LNCaP clone FGC (cell line): Measurements from ENCODE around the gene PNPLA5.

Experiments used
- DNase-seq: peaks from one replicate; pipeline ENCODE4 v3.0.0-alpha.2; 2011; ENCODE audit warnings: low read depth
- H3K4me3 ChIP-seq: 2 replicates; pipeline ENCODE4 v1.5.1; 2011; ENCODE audit warnings: mild to moderate bottlenecking, low read depth, low read length, control low read depth
- TF ChIP-seq, protein P1 (sequence below): IDR thresholded peaks from 2 replicates; pipeline ENCODE4 v1.5.1; 2012; ENCODE audit warnings: mild to moderate bottlenecking; ENCODE audit not compliant: control insufficient read depth, insufficient read depth; ENCODE audit errors: extremely low read depth

PNPLA5 gene

DNA sequence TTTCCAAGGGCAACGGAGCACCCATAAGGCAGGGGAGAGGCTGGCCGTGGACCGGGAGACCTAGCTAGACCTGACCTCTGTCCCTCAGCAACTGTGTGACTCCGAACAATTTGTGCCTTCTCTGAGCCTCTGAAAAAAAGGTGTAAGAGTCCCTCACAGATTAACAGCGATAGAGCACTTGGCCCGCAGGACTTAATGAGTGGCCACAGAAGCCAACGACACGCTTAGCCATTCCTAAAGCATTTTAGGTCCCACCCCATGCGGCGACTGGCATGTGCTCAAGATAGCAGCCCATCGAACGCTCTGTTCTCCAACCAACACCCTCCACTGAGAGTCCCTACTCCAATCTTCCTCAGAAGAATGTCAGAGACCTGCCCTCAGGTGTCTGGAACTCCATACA is 31.0 kb downstream of the PNPLA5 start:
- DNase-seq, result no peak
- H3K4me3 ChIP-seq, result no peak overlapping the region

DNA sequence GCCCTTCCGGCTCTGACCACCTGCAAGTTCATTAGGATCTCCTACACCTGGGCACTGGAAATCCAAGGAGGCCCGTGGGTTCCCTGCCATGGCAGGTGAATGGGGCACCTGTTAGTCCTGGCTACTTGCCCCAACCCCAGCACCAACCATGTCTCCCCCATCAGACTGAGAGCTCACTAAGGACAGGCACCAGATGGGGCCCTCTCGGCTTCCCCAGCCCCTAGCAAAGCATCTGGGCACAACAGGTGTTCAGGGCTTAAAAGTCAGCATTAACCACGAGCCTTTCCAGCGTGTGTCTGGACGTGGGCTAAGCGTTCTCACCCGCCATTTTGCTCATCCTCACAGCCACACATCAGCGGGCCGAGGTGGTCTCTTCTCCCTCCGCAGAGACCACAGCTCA is 31.7 kb downstream of the PNPLA5 start:
- TF ChIP-seq, protein P1, sequence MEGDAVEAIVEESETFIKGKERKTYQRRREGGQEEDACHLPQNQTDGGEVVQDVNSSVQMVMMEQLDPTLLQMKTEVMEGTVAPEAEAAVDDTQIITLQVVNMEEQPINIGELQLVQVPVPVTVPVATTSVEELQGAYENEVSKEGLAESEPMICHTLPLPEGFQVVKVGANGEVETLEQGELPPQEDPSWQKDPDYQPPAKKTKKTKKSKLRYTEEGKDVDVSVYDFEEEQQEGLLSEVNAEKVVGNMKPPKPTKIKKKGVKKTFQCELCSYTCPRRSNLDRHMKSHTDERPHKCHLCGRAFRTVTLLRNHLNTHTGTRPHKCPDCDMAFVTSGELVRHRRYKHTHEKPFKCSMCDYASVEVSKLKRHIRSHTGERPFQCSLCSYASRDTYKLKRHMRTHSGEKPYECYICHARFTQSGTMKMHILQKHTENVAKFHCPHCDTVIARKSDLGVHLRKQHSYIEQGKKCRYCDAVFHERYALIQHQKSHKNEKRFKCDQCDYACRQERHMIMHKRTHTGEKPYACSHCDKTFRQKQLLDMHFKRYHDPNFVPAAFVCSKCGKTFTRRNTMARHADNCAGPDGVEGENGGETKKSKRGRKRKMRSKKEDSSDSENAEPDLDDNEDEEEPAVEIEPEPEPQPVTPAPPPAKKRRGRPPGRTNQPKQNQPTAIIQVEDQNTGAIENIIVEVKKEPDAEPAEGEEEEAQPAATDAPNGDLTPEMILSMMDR, result no peak
- no peak overlapping the region for H3K4me3 ChIP-seq
- DNase-seq, result no peak

More for the DNA sequence above, 31.0 kb downstream of the PNPLA5 start:
- TF ChIP-seq, protein P1, result no peak

DNA sequence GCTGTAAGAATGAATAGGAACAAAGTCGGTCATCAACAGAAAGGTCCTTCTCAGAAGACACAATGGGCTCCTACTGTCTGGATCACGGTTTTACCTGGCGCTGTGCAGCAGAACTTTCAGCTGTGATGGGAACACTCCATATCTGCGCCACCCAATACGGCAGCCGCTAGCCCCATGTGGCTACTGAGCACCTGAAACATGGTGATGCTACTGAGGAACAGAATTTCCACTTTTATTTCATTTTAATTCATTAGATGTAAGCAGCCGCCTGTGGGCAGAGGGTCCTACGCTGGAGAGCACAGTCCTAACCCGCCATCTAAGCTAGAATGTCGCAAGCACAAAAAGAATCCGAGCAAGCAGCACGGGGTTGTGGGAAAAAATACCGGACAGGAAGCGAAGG is 32.2 kb downstream of the PNPLA5 start:
- DNase-seq, result no peak
- TF ChIP-seq, protein P1, result no peak
- H3K4me3 ChIP-seq, result no peak overlapping the region

DNA sequence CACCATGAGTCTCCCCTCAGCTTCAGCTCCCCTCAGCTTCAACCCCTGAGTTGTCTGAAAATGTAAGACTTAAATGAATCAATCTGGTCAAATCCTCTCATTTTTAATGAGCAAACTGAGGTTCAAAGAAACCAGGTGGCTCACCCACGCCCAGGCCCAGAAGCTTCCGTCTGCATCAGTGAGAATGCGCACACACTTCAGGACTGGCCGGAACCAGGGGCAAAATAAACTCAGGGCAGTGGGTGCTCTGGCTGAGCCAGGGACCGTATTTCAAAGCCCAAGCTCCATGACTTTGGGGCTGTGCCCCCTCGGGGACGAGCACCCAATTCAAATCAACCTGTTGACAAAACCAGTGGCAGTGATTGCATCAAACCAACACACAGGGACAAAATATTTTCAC is 32.6 kb downstream of the PNPLA5 start:
- TF ChIP-seq, protein P1, result no peak
- H3K4me3 ChIP-seq, result no peak overlapping the region
- no peak for DNase-seq

DNA sequence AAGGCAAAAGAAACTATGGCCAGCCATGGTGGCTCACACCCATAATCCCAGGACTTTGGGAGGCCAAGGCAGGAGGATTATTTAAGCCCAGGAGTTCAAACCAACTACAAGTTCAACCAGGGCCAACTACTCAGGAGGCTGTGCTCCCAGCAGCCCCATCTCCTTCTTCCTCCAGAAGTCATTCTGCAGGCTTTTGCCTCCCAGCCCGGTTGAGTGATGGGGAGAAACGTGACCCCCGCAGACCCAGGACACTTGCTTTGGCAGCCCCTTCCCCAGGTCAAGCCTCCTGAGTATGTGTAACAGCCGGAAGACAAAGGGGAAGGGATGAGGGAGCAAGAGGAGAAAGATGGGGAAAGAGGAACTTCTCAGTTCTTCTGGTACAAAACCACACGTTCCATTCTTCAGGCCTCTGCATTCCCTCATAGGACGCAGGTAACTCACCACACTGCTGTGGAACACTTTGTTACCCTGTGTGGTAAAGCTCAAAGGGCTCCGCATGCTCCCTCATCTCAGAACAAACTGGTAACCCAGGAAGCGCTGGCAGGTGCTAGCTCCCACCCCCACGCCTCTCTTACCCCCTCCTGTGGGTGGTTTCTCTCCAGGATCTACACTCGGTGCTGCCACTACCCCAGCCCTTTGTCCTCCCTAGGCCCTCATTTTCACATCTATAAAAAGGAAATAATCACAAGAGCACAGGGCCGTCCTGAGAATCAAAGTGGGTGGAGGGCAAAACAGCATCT is 33.5 kb downstream of the PNPLA5 start:
- no peak for DNase-seq
- TF ChIP-seq, protein P1, result no peak
- H3K4me3 ChIP-seq, result no peak overlapping the region

DNA sequence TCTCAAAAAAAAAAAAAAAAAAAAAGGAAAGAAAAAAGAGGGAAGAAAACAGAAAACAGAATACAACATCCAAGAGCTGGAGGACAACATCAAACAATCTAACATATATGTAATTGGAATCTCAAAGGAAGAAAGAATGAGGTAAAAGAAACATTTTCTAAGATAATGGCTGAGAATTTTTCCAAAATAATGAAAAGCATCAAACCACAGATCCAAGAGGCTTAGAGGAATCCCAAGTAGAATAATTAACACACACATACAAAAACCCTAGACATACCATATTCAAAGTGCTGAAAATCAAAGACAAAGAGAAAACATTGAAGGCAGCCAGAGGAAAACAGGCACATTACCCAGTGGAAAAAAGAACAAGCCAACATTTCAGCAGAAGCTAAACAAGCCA is 34.4 kb downstream of the PNPLA5 start:
- H3K4me3 ChIP-seq, result no peak overlapping the region
- DNase-seq, result no peak
- TF ChIP-seq, protein P1, result no peak

DNA sequence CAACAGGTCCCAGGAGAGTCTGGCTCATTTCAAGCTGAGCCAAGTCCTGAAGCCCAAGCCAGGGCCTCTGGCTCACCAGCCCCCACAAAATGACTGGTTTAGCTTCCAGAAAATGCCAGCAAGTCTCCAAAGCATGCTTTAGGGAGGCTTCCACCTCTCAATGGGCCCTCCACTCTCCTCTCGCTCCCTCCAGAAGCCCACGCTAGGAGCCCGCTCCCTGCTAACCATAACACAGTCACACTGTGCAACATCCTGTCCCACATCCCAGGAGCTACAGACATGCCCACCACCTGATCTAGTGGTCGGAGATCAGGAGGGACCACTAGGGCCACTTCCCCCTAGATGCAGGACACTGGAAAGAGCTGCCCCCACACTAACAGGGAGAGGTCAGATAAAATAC is 36.4 kb downstream of the PNPLA5 start:
- no peak overlapping the region for H3K4me3 ChIP-seq
- DNase-seq, result no peak

More for the DNA sequence above, 36.4 kb downstream of the PNPLA5 start:
- TF ChIP-seq, protein P1, result no peak
